ENCODE results near the gene CCDC171.

CCDC171 gene

GRCh38 chr9:15642369-15642962 lies 89.6 kb downstream of the CCDC171 start (continued):
- TF ChIP-seq PRDM2 (tag by site-specific recombination; IDR thresholded peaks at IDR 0.05; ENCODE audit: borderline replicate concordance), result no peak
- TF ChIP-seq, protein P1, sequence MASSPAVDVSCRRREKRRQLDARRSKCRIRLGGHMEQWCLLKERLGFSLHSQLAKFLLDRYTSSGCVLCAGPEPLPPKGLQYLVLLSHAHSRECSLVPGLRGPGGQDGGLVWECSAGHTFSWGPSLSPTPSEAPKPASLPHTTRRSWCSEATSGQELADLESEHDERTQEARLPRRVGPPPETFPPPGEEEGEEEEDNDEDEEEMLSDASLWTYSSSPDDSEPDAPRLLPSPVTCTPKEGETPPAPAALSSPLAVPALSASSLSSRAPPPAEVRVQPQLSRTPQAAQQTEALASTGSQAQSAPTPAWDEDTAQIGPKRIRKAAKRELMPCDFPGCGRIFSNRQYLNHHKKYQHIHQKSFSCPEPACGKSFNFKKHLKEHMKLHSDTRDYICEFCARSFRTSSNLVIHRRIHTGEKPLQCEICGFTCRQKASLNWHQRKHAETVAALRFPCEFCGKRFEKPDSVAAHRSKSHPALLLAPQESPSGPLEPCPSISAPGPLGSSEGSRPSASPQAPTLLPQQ (tag by site-specific recombination; IDR thresholded peaks at IDR 0.05), result no peak

DNA sequence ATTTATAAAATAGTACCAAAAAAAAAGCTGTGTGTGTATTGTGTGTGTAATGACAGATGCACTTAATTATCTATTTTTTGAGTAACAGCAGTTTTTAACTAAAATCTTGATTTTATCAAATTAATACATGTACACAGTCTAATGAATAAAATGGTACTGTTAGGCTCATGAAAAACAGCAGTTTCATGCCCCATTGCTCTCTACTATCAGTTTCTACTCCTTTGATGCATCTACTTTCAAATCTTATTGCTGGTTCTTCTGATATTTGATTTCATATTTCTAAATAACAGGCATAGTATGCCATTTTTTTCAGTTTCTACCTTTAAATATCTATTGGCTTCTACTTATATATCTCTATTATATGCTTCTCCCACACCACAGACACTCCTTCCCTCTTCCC lies 117.4 kb downstream of the CCDC171 start:
- Histone ChIP-seq H3K9me3 (ENCODE audit: control insufficient read depth, insufficient read depth, low read depth, low read length) (no peaks in the 10 kb centered on the region), H3K27ac (ENCODE audit: extremely low read depth, low read depth, low read length) (no peak overlapping the region), H3K4me1 (ENCODE audit: control insufficient read depth, insufficient read depth, low read length) (no peaks in the 10 kb centered on the region), H3K36me3 (ENCODE audit: control insufficient read depth in 2 of 2, insufficient read depth in 1 of 2, low read length in 2 of 2) (no peaks in the 10 kb centered on the region), H3K4me3 (ENCODE audit: low read depth, low read length) (no peak overlapping the region)
- ChIA-PET CTCF (no interaction called here), POLR2A (no interaction called here)
- TF ChIP-seq ZNF610 (tag by site-specific recombination; IDR thresholded peaks at IDR 0.05; ENCODE audit: borderline replicate concordance) (no peak), FEZF1 (tag by site-specific recombination; IDR thresholded peaks at IDR 0.05) (no peak), ZNF133 (tag by site-specific recombination; IDR thresholded peaks at IDR 0.05) (no peak)

DNA sequence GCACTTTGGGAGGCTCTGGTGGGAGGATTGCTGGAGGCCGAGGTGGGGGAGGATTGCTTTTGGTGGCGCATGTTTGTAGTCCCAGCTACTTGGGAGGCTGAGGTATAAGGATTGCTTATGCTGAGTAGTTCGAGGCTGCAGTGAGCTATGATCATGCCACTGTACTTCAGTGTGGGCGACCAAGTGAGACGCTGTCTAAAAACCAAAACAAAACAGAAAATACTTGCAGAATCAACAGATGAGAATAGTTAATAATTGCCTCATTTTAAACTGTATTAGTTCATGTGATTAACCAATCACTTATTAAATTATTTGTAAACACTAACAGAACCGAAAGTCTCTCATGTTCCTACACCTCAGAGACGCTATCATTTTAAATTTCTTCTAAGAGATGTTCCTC lies 118.1 kb downstream of the CCDC171 start:
- H3K4me3 ChIP-seq (ENCODE audit: low read depth, low read length), result no peak overlapping the region
- H3K27ac ChIP-seq (ENCODE audit: extremely low read depth, low read depth, low read length), result no peak overlapping the region
- POLR2A ChIA-PET, result no interaction called here
- no peaks in the 10 kb centered on the region for H3K36me3 ChIP-seq (ENCODE audit: control insufficient read depth in 2 of 2, insufficient read depth in 1 of 2, low read length in 2 of 2)
- H3K9me3 ChIP-seq (ENCODE audit: control insufficient read depth, insufficient read depth, low read depth, low read length), result no peaks in the 10 kb centered on the region
- CTCF ChIA-PET, result no interaction called here
- H3K4me1 ChIP-seq (ENCODE audit: control insufficient read depth, insufficient read depth, low read length), result no peaks in the 10 kb centered on the region
- TF ChIP-seq ZNF791 (tag by site-specific recombination; IDR thresholded peaks at IDR 0.05) (no peak), ZBTB6 (tag by site-specific recombination; IDR thresholded peaks at IDR 0.05) (no peak), ZNF654 (tag by site-specific recombination; IDR thresholded peaks at IDR 0.05; ENCODE audit: low read depth) (no peak), ZNF362 (tag by site-specific recombination; IDR thresholded peaks at IDR 0.05) (no peak), ZNF341 (tag by site-specific recombination; IDR thresholded peaks at IDR 0.05; ENCODE audit: low read depth) (no peak), ZNF555 (tag by site-specific recombination; conservative IDR thresholded peaks at IDR 0.05) (no peak), ZNF664 (tag by site-specific recombination; IDR thresholded peaks at IDR 0.05) (no peak), EGR2 (tag by site-specific recombination; IDR thresholded peaks at IDR 0.05; ENCODE audit: low read depth) (no peak), ZNF658 (tag by site-specific recombination; IDR thresholded peaks at IDR 0.05) (no peak), ZNF10 (tag by site-specific recombination; IDR thresholded peaks at IDR 0.05) (no peak), KLF9 (tag by site-specific recombination; IDR thresholded peaks at IDR 0.05; ENCODE audit: low read depth) (no peak)
- TF ChIP-seq, protein P2, sequence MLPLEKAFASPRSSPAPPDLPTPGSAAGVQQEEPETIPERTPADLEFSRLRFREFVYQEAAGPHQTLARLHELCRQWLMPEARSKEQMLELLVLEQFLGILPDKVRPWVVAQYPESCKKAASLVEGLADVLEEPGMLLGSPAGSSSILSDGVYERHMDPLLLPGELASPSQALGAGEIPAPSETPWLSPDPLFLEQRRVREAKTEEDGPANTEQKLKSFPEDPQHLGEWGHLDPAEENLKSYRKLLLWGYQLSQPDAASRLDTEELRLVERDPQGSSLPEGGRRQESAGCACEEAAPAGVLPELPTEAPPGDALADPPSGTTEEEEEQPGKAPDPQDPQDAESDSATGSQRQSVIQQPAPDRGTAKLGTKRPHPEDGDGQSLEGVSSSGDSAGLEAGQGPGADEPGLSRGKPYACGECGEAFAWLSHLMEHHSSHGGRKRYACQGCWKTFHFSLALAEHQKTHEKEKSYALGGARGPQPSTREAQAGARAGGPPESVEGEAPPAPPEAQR (tag by site-specific recombination; IDR thresholded peaks at IDR 0.05), result no peak
- TF ChIP-seq, protein P3, sequence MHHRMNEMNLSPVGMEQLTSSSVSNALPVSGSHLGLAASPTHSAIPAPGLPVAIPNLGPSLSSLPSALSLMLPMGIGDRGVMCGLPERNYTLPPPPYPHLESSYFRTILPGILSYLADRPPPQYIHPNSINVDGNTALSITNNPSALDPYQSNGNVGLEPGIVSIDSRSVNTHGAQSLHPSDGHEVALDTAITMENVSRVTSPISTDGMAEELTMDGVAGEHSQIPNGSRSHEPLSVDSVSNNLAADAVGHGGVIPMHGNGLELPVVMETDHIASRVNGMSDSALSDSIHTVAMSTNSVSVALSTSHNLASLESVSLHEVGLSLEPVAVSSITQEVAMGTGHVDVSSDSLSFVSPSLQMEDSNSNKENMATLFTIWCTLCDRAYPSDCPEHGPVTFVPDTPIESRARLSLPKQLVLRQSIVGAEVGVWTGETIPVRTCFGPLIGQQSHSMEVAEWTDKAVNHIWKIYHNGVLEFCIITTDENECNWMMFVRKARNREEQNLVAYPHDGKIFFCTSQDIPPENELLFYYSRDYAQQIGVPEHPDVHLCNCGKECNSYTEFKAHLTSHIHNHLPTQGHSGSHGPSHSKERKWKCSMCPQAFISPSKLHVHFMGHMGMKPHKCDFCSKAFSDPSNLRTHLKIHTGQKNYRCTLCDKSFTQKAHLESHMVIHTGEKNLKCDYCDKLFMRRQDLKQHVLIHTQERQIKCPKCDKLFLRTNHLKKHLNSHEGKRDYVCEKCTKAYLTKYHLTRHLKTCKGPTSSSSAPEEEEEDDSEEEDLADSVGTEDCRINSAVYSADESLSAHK (tag by site-specific recombination; IDR thresholded peaks at IDR 0.05), result no peak

All from HEK293 (cell line).